ENCODE data around the gene SHANK2.

The SHANK2 gene

DNA sequence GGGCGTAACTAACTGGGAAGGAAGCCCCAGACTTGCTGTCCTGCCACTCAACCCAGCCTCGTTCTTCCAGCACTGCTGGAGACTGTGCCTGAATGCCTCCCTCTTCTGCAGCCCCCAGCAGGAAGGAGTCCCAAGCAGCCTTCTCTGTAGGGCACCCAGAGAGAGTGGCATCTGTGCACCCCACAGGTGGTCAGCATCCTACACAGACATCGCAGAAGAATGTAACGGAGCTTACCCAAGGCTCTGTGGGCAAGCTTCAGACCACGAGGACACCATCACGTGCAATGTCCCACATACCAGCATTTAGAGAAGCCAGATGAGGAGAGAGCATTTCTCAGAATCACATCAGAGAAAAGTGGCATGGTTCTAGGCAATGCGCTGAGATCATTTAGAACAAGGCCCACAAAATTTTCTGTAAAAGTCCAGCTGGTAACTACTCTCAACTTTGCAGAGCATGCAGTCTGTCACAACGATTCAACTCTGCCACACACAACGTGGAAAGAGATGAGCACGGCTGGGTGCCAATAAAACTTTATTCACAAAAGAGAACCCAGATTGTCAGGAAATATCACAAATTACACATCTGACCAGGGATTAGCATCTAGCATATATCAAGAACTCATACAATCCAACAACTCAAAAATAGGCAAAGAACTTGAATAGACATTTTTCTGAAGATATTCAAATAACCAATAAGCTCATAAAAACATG lies 33.4 kb downstream of the SHANK2 start:
- peak; percentile 21 for DNase-seq

GRCh38 chr11:71215425-71215965 lies 36.9 kb downstream of the SHANK2 start:
- no peak for DNase-seq

GRCh38 chr11:71214553-71215424 lies 37.6 kb downstream of the SHANK2 start:
- DNase-seq, result no peak

- no peak for DNase-seq
Measured at GRCh38 chr11:71213696-71214552, 38.5 kb downstream of the SHANK2 start.

DNA sequence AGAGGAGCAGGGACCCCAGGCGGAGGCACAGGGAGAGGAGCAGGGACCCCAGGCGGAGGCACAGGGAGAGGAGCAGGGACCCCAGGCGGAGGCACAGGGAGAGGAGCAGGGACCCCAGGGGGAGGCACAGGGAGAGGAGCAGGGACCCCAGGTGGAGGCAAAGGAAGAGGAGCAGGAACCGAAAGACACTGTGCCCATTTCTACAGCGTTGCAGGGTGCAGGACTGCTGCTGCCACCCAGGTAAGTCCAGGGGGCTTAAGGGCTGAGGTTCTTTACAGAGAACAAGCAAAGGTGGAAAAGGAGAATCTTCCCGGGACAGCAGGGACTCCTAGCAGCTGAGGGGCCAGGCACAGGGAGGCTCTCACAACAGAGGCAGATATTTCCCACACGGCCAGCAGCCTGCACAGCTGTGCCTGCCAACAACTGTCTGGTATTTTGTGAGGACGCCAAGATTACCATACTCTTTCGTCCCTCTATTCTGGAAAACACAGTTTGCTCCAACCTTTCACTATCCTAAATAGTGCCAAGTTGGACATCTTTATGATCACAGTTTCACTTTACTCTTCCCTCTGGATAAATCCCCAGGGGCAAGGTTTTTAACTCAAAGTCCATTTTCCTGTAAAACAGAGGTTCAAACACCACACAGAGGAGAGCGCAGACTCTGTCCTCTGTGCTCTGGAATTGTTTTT lies 39.4 kb downstream of the SHANK2 start:
- no peak for DNase-seq

DNA sequence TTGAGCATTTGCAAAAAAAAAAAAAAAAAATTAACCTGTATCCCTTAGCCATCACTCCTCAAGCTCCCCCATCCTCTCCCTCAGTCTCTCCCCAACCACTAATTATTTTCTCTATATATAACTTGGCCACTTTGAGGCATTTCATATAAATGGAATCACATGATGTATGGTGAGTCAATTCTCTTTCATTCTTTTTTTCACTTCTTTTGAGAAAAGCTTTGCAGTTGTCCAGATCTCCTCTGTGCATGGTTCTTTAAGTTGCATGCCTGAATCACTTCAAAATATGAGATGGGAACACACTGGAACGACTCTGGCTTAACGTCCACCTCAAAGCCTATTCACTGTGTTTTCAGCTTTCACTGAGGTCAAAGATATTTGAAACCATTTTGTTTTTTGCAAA lies 40.7 kb downstream of the SHANK2 start:
- DNase-seq, result no peak

DNA sequence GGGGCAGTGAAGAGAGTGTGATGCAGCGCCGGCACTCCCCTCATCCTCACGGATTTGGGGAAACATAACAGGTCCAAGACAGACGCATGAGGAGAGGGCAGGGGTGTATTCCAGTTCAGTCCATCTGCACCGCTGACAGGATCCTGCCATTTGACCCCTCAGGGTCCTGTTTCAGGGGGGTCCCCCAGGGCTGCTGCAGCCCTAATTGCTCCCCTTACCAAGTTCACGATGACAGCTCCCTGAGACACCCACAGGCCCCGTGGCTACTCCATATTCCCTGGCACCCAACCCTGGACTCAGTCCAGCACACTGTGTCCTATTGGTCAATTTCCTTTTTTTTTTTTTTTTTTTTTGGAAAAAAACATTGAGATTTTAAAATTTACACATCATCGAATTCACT lies 41.5 kb downstream of the SHANK2 start:
- no peak for DNase-seq

- DNase-seq, result no peak
Measured at GRCh38 chr11:71209656-71210055, 42.7 kb downstream of the SHANK2 start.

- DNase-seq, result peak; percentile 39
Measured at GRCh38 chr11:71209181-71209580, 43.2 kb downstream of the SHANK2 start.

- peak; percentile 6 for DNase-seq
Measured at GRCh38 chr11:71208011-71208774, 44.2 kb downstream of the SHANK2 start.

DNA sequence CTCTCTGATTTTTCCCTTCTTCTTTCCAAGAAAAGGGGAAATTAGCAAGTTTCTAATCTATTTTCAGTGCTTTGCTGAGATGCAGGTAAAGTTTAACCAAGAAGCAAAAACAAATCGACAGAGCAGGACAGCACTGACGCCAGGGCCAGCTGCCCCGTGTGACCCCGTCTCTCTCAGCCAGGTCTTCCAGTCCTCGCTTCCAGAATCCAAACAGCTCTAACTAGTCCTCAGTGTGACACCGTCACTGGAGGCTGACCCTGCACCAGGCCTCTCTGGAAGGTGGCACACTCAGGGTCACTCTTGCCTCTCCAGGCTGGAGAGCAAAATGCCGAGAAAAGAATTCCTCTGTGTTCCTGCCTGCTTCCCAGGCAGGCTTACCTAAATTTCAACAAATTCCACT lies 44.8 kb downstream of the SHANK2 start:
- DNase-seq, result peak; percentile 25

- no peak for DNase-seq
Measured at GRCh38 chr11:71206186-71206585, 46.2 kb downstream of the SHANK2 start.

GRCh38 chr11:71204748-71205664 lies 47.4 kb downstream of the SHANK2 start:
- no peak for DNase-seq

- no peak for DNase-seq
Measured at GRCh38 chr11:71204294-71204693, 48.1 kb downstream of the SHANK2 start.

GRCh38 chr11:71203681-71204080 lies 48.7 kb downstream of the SHANK2 start:
- DNase-seq, result no peak

- DNase-seq, result no peak
Measured at GRCh38 chr11:71202966-71203365, 49.4 kb downstream of the SHANK2 start.

- no peak for DNase-seq
Measured at GRCh38 chr11:71202598-71202944, 49.8 kb downstream of the SHANK2 start.

Data from activated effector memory CD4-positive, alpha-beta T cell treated with anti-CD3 and anti-CD28 coated beads, Interleukin-2, amount 50 U/mL, for 16 hours (primary cell).